ENCODE measurements around the gene TCEANC.

TCEANC gene

DNA sequence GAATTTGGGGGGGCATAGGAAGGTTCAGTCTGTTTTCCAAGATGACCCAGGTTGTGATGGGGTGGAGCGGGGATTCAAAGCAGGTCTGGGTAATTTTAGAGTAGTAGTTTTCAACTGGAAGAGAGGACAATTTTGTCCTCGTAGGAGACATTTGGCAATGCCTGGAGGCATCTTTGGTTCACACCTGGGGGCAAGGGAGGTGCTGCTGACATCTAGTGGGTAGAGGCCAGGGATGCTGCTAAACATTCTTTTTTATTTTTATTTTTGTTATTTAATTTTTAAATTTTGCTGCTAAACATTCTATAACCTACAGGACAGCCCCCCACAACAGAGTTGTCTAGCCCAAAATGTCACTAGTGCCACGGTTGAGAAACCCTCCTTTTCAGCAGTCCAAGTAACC lies 37.9 kb downstream of the TCEANC start:
- DNase-seq (ENCODE audit: low read depth in 4 of 4, low spot score in 1 of 4) = no peak

GRCh38 chrX:13691841-13692371 lies 39.0 kb downstream of the TCEANC start:
- DNase-seq (ENCODE audit: low read depth in 4 of 4, low spot score in 1 of 4) = no peak

DNA sequence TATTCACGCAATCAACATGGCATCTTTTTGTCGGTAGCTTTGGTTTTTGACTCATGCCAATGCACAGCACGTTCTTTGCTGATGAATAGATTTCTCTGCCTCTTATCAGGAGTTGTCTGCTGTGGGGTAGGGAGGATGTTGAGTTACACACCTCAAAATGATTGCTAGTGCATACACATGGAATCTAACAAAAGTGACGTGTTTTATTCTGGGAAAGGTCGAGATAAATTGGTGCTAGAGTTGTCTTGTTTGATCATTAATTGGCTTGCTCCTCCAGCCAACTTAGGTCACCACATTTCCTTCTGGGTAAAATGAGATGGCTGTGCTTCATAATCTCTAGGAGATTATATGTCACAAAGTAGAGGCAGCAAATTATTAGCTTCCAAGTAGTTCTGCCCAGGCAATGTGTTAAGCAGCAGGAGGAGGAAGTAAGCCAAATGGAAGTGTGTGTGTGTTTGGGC lies 39.9 kb downstream of the TCEANC start:
- no peak for DNase-seq (ENCODE audit: low read depth in 4 of 4, low spot score in 1 of 4)

DNA sequence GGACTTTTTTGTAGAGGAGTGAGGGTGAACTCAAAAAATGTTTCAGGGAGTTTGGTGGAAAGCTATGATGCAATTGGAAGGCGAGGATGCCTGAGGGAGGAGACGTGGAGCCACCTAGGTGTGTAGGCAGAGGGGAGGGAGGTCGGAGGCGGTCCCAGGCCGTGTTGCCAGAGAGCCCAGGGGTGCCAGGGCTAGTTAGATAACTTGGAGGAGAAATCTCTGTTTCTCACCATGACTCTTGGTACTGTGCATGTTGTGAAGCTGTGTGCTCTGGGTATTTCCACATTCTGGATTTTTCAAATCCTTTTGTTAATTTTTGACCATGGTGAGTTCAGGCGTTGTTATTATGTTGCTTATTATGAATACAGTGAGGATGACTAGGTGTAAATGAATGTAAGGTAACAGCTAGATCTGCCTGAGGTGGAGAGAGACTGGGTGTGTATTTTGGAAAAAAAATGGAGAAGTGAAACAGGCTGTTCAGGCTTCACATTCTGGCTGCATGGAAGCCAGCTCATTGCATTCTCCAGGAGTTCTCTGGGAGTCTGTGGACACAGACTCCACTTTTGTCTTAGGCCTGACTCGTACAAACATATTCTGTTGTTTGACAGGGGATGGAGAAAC lies 40.5 kb downstream of the TCEANC start:
- DNase-seq (ENCODE audit: low read depth in 4 of 4, low spot score in 1 of 4) = no peak

DNA sequence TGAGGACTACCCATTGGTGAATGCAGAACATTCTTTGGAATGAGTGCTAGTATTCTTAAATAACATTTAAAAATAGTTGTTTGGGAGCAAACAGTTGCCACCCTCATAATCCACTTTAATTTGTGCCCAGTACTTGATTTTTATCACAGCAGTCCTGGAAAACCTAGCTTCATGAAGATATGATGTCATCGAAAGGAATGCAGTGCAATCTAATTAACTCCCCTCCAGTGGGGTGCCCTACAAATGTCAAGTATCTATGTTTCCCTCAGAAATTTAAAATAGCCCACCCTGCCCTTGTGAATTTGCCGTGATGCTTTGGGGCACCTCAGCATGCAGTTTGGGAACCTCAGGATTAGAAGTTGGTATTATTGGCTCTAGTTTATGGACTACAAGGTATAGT lies 41.4 kb downstream of the TCEANC start:
- DNase-seq (ENCODE audit: low read depth in 4 of 4, low spot score in 1 of 4) = no peak

DNA sequence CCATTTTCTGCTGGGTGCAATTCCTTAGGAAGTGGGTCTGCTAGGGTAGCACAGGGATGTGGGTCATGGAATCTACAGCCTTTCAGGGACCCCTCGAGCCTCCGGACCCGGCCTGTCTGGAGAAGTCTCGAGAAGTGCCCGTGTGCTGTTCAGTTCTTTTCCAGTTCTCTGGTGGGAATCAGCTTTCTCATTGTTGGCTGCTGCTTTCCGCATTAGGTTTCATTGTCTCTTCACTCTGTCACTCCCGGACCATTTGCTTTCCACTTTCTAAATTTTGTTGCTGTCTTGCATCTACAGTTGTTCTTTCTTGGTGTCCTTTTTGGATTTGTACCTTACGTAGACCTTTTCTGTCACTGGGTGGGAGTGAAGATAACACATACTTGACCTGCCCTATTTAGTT lies 42.0 kb downstream of the TCEANC start:
- DNase-seq (ENCODE audit: low read depth in 4 of 4, low spot score in 1 of 4) = no peak

- no peak for DNase-seq (ENCODE audit: low read depth in 4 of 4, low spot score in 1 of 4)
Observed at GRCh38 chrX:13695601-13696115, 42.7 kb downstream of the TCEANC start.

DNA sequence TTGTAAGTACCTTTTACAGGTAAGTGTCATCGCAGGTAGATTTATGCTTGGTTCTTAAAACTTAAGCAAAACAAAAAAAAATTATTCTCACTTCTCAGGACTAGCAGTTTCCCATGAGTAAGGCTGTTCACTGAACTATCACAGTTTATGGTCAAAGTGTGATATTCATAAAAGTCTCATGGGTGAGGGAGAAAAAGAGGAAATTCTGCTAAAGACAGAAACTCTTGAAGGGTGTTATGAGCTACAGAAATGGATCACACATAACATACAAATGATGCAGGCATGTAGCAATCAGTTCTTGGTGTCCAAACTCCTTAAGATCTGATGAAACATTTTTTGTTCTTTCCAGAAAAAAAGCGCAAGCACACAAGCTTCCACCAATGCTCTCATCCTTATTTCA lies 44.5 kb downstream of the TCEANC start:
- DNase-seq (ENCODE audit: low read depth in 4 of 4, low spot score in 1 of 4) = no peak

- no peak for DNase-seq (ENCODE audit: low read depth in 4 of 4, low spot score in 1 of 4)
Observed at GRCh38 chrX:13697976-13698375, 45.0 kb downstream of the TCEANC start.

DNA sequence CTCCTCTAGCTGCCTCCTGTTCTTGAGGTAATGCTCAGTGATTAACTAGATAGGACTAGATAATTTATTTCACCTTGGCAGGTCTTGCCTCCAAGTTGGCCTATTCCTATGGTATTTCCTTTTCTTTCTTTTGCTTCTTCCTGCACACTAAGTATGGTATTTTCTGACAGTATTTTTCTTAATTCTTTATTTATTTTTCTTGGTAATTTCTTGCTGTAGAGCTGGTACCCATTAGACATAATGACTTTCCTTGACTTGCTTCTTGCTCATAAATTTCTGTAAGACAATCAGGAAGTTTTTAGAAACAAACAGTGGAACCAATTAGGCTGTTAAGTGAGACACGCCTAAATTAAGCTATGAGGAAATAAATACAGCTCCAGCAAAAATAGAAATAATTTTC lies 45.5 kb downstream of the TCEANC start:
- no peak for DNase-seq (ENCODE audit: low read depth in 4 of 4, low spot score in 1 of 4)

DNA sequence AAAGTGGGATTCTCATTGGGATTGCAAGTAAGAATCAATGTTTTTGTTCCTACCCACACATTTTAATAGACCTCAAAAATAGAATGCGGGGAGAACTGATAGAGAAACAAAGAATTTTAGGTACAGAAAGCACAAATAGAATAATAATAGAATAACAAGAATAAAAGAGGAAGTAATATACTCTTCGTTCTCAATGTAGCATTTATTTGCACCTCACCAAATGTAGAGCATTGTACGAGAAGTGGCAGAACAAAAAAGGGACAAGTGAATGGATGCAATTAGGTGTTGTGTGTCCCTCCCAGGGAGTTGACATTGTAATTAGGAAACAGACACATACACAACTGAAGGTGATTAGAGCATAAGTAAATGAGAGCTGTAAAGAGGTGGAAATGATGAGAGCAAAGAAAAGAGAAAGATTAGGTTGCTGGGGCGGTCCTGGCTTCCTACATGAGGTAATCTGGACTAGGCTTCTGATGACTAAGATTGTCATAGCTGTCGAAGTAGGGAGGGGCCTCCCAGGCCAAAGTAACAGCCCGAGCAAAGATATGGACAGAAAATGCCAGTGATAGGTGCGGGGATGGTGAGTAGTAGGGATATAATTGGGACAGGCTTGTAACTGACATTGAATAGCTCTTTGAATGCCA lies 46.4 kb downstream of the TCEANC start:
- DNase-seq (ENCODE audit: low read depth in 4 of 4, low spot score in 1 of 4) = no peak

- no peak for DNase-seq (ENCODE audit: low read depth in 4 of 4, low spot score in 1 of 4)
Observed at GRCh38 chrX:13700380-13700779, 47.4 kb downstream of the TCEANC start.

GRCh38 chrX:13702111-13702789 lies 49.3 kb downstream of the TCEANC start:
- no peak for DNase-seq (ENCODE audit: low read depth in 4 of 4, low spot score in 1 of 4)

GRCh38 chrX:13703135-13703534 lies 50.2 kb downstream of the TCEANC start:
- DNase-seq (ENCODE audit: low read depth in 4 of 4, low spot score in 1 of 4) = no peak

- DNase-seq (ENCODE audit: low read depth in 4 of 4, low spot score in 1 of 4) = no peak
Observed at GRCh38 chrX:13703589-13703988, 50.6 kb downstream of the TCEANC start.

- no peak for DNase-seq (ENCODE audit: low read depth in 4 of 4, low spot score in 1 of 4)
Observed at GRCh38 chrX:13711141-13711540, 58.2 kb downstream of the TCEANC start.
